A549 (cell line): ENCODE measurements around the gene NAV2. TPM values are rescaled to one million over a fixed set of nuclear protein-coding genes. Genes with fewer than 3 reads are reported as not detected.

Source experiments
- ATAC-seq, 2 experiments: fragments of 200-7000 bp in 1 of 2; fragments of >200 bp in 1 of 2; cut with Nextera tagmentation in 1 of 2; cut with Tn5 transposase in 1 of 2; 3 replicates each; pipeline versions ENCODE4 v1.8.0 to v1.9.1; 2018 to 2020; ENCODE audit warnings: mild to moderate bottlenecking in 1 of 2, moderate library complexity in 1 of 2
- CTCF ChIA-PET: fragments of 300-600 bp; sonication (Branson Sonifier 250); formaldehyde crosslinking; extraction: SDS; loops from one replicate; lab custom pipeline; 2021; ENCODE audit warnings: antibody characterized with exemption, inconsistent platforms; lab: Yijun Ruan, JAX
- POLR2A ChIA-PET: fragments of 350-600 bp; formaldehyde crosslinking; extraction: SDS; loops from one replicate; lab custom pipeline; 2021; ENCODE audit warnings: antibody characterized with exemption, inconsistent platforms; lab: Yijun Ruan, JAX
- DNase-seq, 2 experiments: peaks; one replicate each; pipeline versions ENCODE4 v3.0.0 to v3.0.0-alpha.2; 2011 to 2016; ENCODE audit warnings: low read depth in 1 of 2, low spot score in 1 of 2
- FAIRE-seq: peaks from 2 replicates; lab custom pipeline; 2011; peaks lifted over from hg19 to GRCh38; lab: Jason Lieb, UNC
- H3K27ac ChIP-seq, 2 experiments: fragments of >200 bp; sonication (Bioruptor Twin); formaldehyde crosslinking; 3 replicates each; pipeline ENCODE4 v1.5.1; 2016 to 2017
- H3K4me1 ChIP-seq: fragments of >200 bp; sonication (Bioruptor Twin); formaldehyde crosslinking; 3 replicates; pipeline ENCODE4 v1.6.1; 2016
- H3K4me2 ChIP-seq: fragments of >200 bp; sonication (Bioruptor Twin); formaldehyde crosslinking; 3 replicates; pipeline ENCODE4 v1.6.1; 2016
- H3K4me3 ChIP-seq: fragments of >200 bp; sonication (Bioruptor Twin); formaldehyde crosslinking; 3 replicates; pipeline ENCODE4 v1.5.1; 2016
- H3K9me3 ChIP-seq: fragments of >200 bp; sonication (Bioruptor Twin); formaldehyde crosslinking; 3 replicates; pipeline ENCODE4 v1.6.1; 2016
- BHLHE40 ChIP-seq: IDR thresholded peaks from 2 replicates; pipeline ENCODE4 v1.6.1; 2012; ENCODE audit warnings: low read depth, low read length, inconsistent platforms
- CHD4 ChIP-seq: fragments of 200-600 bp; sonication (generic); IDR thresholded peaks from 2 replicates; pipeline ENCODE4 v1.6.1; 2016; ENCODE audit warnings: antibody characterized with exemption, mild to moderate bottlenecking, borderline replicate concordance
- EP300 ChIP-seq, 2 experiments: fragments of >200 bp; sonication (Bioruptor Twin); formaldehyde crosslinking; IDR thresholded peaks; 2 replicates in 1 of 2; 3 replicates in 1 of 2; pipeline ENCODE4 v1.6.1; 2016 to 2017
- GATA3 ChIP-seq: IDR thresholded peaks from 2 replicates; pipeline ENCODE4 v1.6.1; 2012; ENCODE audit warnings: borderline replicate concordance
- HOXB13 ChIP-seq: fragments of 250-450 bp; sonication (Bioruptor Pico); IDR thresholded peaks from 2 replicates; pipeline ENCODE4 v1.5.0; 2020; ENCODE audit warnings: low read depth, mild to moderate bottlenecking, moderate library complexity
- HOXB5 ChIP-seq: fragments of 250-450 bp; sonication (Bioruptor Pico); IDR thresholded peaks from 2 replicates; pipeline ENCODE4 v1.5.0; 2020; ENCODE audit warnings: mild to moderate bottlenecking, moderate library complexity
- JUNB ChIP-seq: fragments of >200 bp; sonication (Bioruptor Twin); formaldehyde crosslinking; IDR thresholded peaks from 2 replicates; pipeline ENCODE4 v1.6.1; 2016
- KDM1A ChIP-seq: fragments of 200-600 bp; sonication (generic); IDR thresholded peaks from 2 replicates; pipeline ENCODE4 v1.6.1; 2016; ENCODE audit warnings: low read depth, mild to moderate bottlenecking
- MYC ChIP-seq: IDR thresholded peaks from 2 replicates; pipeline ENCODE4 v1.6.1; 2012; ENCODE audit warnings: mild to moderate bottlenecking, inconsistent platforms, low read length, improper control_type of control experiment, borderline replicate concordance
- NPAS2 ChIP-seq: fragments of 250-450 bp; sonication (Bioruptor Pico); IDR thresholded peaks from 2 replicates; pipeline ENCODE4 v1.8.0; 2022; ENCODE audit warnings: mild to moderate bottlenecking, moderate library complexity, borderline replicate concordance
- PHF8 ChIP-seq: fragments of 200-600 bp; sonication (generic); IDR thresholded peaks from 2 replicates; pipeline ENCODE4 v1.6.1; 2016; ENCODE audit warnings: low read depth, mild to moderate bottlenecking, antibody characterized with exemption, moderate library complexity, borderline replicate concordance
- POLR2AphosphoS2 ChIP-seq: conservative IDR thresholded peaks from 2 replicates; pipeline ENCODE4 v1.6.1; 2012; ENCODE audit warnings: low read length, improper control_type of control experiment, inconsistent platforms
- RFX5 ChIP-seq: fragments of 450-650 bp; IDR thresholded peaks from 2 replicates; pipeline ENCODE4 v1.7.1; 2014; ENCODE audit warnings: antibody characterized with exemption, mild to moderate bottlenecking, moderate library complexity
- SMC3 ChIP-seq: fragments of >200 bp; sonication (Bioruptor Twin); formaldehyde crosslinking; IDR thresholded peaks from 3 replicates; pipeline ENCODE4 v1.6.1; 2018; ENCODE audit warnings: inconsistent platforms
- SREBF2 ChIP-seq: fragments of 450-650 bp; IDR thresholded peaks from 2 replicates; pipeline ENCODE4 v1.6.1; 2014; ENCODE audit warnings: mild to moderate bottlenecking, moderate library complexity
- ZFP36 ChIP-seq: fragments of 450-650 bp; IDR thresholded peaks from 2 replicates; pipeline ENCODE4 v1.6.1; 2014; ENCODE audit warnings: borderline replicate concordance; ENCODE audit not compliant: partially characterized antibody
- WGBS: methylation state at CpG from one replicate; pipeline ENCODE4 v1.1.6; 2017; ENCODE audit errors: missing lambda C conversion rate; 5-methylcytosine and 5-hydroxymethylcytosine counted together
- polyA plus RNA-seq, 4 experiments: library from polyadenylated mRNA; depleted of rRNA in 3 of 4; stranded (reverse); fragments of >200 nt; fragmentation: RNase III in 1 of 4; extraction: RNeasy Plus Mini Kit Qiagen cat#74134 plus additional on column Dnase treatment in 1 of 4; gene quantifications; 2 replicates in 3 of 4; 3 replicates in 1 of 4; pipeline ENCODE4 v1.2.3, GENCODE V29; 2011 to 2017
- TF ChIP-seq, protein P1 (sequence below): fragments of 250-450 bp; sonication (Bioruptor Pico); IDR thresholded peaks from 2 replicates; pipeline ENCODE4 v1.5.0; 2020; ENCODE audit warnings: low read depth, mild to moderate bottlenecking, moderate library complexity
- TF ChIP-seq, protein P2 (sequence below): fragments of >200 bp; sonication (Bioruptor Twin); formaldehyde crosslinking; IDR thresholded peaks from 2 replicates; pipeline ENCODE4 v1.6.1; 2016
- TF ChIP-seq, protein P3 (sequence below): IDR thresholded peaks from 2 replicates; pipeline ENCODE4 v1.6.1; 2012
- TF ChIP-seq, protein P4 (sequence below): IDR thresholded peaks from 2 replicates; pipeline ENCODE4 v1.6.1; 2012

The NAV2 gene
- polyA plus RNA-seq, 2 of the 4 experiments (the other 2 are of a cell fraction), result 4.9 to 19.8 TPM

DNA sequence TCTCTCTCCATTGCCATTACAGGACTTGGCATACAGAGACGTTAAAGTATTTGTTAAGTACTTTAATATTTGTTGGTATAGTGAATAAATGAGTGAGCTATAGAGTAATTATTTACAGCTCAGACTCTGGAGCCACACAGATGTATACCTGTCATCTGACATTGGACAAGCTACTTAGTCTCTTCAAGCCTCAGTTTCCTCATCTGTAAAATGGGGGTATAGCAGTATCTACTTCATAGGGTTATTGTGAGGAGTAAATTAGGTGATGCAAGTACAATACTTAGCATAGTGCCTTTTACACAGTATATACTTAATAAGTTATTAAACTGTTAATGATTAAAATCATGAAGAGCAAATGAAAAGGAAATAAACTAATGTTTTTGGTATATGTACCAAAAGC is 203.2 kb downstream of the NAV2 start:
- TF ChIP-seq, protein P1, sequence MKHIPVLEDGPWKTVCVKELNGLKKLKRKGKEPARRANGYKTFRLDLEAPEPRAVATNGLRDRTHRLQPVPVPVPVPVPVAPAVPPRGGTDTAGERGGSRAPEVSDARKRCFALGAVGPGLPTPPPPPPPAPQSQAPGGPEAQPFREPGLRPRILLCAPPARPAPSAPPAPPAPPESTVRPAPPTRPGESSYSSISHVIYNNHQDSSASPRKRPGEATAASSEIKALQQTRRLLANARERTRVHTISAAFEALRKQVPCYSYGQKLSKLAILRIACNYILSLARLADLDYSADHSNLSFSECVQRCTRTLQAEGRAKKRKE (CRISPR knock-in tag), result no peak
- no peak for TF ChIP-seq JUNB
- no peak for TF ChIP-seq NPAS2 (CRISPR knock-in tag)
- no peak for DNase-seq
- H3K4me2 ChIP-seq, result no peak overlapping the region
- ChIA-PET CTCF (interaction anchor here (0.9 to 3.3 kb wide), 9 partner anchors 10 to 656 kb away, joined by 3 to 12 read pairs (median 5); no protein-coding TSS in a partner anchor), POLR2A (no interaction called here)
- no peak for FAIRE-seq
- 58% methylated on average over 1 of the region's 1 CpG for WGBS
- H3K4me3 ChIP-seq, result no peak overlapping the region
- H3K27ac ChIP-seq, result no peak overlapping the region
- peaks cover 23% of the 10 kb centered on the region for H3K4me1 ChIP-seq
- no peak for ATAC-seq
- H3K9me3 ChIP-seq, result no peaks in the 10 kb centered on the region

DNA sequence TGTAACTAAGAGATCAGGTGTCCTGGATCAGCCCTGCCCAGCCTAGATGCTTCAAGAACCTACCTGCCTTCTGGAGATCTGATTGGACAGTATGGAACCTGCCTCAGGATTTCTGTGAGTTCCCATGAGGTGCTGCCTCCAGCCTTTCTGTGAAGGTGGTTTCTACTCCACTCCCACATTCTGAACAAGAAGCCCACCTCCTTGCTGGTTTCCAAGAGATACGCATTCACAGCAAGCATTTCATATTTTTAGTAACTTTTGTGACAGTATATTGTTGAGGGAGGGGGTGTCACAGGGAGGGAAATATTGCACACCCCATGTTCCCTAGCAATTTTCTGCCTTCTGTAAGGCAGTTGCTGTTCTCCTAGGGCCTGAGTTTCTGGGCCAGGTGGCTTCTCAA is 204.4 kb downstream of the NAV2 start:
- TF ChIP-seq BHLHE40 (no peak), HOXB13 (CRISPR knock-in tag) (no peak), POLR2AphosphoS2 (no peak), EP300 (IDR thresholded peaks at IDR 0.05) (no peak), SREBF2 (no peak), GATA3 (no peak), ZFP36 (no peak), SMC3 (no peak), RFX5 (no peak), HOXB5 (CRISPR knock-in tag) (no peak)
- TF ChIP-seq, protein P2, sequence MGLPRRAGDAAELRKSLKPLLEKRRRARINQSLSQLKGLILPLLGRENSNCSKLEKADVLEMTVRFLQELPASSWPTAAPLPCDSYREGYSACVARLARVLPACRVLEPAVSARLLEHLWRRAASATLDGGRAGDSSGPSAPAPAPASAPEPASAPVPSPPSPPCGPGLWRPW, result no peak
- TF ChIP-seq, protein P3, sequence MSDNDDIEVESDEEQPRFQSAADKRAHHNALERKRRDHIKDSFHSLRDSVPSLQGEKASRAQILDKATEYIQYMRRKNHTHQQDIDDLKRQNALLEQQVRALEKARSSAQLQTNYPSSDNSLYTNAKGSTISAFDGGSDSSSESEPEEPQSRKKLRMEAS, result no peak
- TF ChIP-seq, all 56 proteins: peak for 0
- FAIRE-seq (no peak), DNase-seq (no peak), ATAC-seq (no peak)
- Histone ChIP-seq H3K9me3 (no peaks in the 10 kb centered on the region), H3K4me1 (peaks cover 35% of the 10 kb centered on the region), H3K27ac (no peak overlapping the region), H3K4me2 (no peak overlapping the region), H3K4me3 (no peak overlapping the region)
- WGBS, result 94% methylated on average over 1 of the region's 1 CpG
- ChIA-PET POLR2A (no interaction called here), CTCF (interaction anchor here (0.8 to 5.1 kb wide), 6 partner anchors 11 to 438 kb away, joined by 3 to 30 read pairs (median 4); no protein-coding TSS in a partner anchor)

DNA sequence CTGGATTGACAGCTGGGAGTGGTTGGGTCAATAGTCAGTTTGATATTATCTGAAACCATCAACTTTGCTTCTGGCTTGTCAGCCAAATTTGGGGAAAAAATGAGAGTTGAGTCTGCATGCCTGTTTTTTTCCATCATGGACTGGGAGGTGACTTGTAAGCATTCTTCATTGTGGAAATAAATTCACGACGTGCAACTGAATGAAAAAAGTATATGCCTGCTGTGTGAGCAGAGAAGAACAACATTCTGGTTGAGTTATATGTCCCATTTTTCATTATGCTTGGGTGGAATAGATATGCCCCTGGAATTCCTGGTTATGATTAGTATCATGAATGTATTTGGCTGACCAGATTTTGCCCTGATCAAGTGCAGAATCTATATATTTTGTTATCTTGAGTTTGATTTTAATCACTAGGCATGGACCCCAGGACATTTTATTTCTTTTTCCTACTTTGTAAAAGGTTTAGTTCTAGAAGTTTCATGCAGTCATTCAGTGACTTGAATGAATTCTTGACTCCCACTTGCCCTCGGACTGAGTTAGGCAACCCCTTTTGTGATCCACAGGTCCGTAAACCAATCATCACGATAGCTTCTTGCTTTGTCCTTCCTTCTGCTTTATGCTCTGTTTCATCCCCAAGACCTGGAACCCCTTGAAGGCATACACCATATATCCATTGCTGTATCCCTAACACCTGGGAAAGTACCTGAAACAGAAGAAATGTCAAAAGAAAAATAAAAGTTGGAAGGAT is 205.8 kb downstream of the NAV2 start:
- Histone ChIP-seq H3K4me3 (no peak overlapping the region), H3K4me2 (peak overlapping the region; percentile 55), H3K9me3 (no peaks in the 10 kb centered on the region), H3K27ac (peak overlapping the region; percentile 18 to 71; a peak in 4 of 6 replicates)
- CTCF ChIA-PET, result interaction anchor here (0.9 to 5.1 kb wide), 11 partner anchors 13 to 848 kb away, joined by 3 to 32 read pairs (median 5); no protein-coding TSS in a partner anchor
- DNase-seq (no peak), ATAC-seq (no peak), FAIRE-seq (no peak)
- POLR2A ChIA-PET, result interaction anchor here (0.8 to 1.0 kb wide), 2 partner anchors 12 to 445 kb away, joined by 3 to 4 read pairs; partner anchors contain the start of gene HTATIP2
- TF ChIP-seq CHD4 (no peak), MYC (no peak), KDM1A (no peak), PHF8 (no peak)
- TF ChIP-seq, protein P4, sequence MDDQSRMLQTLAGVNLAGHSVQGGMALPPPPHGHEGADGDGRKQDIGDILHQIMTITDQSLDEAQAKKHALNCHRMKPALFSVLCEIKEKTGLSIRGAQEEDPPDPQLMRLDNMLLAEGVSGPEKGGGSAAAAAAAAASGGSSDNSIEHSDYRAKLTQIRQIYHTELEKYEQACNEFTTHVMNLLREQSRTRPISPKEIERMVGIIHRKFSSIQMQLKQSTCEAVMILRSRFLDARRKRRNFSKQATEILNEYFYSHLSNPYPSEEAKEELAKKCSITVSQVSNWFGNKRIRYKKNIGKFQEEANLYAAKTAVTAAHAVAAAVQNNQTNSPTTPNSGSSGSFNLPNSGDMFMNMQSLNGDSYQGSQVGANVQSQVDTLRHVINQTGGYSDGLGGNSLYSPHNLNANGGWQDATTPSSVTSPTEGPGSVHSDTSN, result no peak
- TF ChIP-seq, all 56 proteins: peak for 0
- WGBS, result 86% methylated on average over 5 of the region's 5 CpGs
- H3K4me1 ChIP-seq, result peaks cover 33% of the 10 kb centered on the region
